ENCODE data around the gene PPP1R15B.

The PPP1R15B gene

DNA sequence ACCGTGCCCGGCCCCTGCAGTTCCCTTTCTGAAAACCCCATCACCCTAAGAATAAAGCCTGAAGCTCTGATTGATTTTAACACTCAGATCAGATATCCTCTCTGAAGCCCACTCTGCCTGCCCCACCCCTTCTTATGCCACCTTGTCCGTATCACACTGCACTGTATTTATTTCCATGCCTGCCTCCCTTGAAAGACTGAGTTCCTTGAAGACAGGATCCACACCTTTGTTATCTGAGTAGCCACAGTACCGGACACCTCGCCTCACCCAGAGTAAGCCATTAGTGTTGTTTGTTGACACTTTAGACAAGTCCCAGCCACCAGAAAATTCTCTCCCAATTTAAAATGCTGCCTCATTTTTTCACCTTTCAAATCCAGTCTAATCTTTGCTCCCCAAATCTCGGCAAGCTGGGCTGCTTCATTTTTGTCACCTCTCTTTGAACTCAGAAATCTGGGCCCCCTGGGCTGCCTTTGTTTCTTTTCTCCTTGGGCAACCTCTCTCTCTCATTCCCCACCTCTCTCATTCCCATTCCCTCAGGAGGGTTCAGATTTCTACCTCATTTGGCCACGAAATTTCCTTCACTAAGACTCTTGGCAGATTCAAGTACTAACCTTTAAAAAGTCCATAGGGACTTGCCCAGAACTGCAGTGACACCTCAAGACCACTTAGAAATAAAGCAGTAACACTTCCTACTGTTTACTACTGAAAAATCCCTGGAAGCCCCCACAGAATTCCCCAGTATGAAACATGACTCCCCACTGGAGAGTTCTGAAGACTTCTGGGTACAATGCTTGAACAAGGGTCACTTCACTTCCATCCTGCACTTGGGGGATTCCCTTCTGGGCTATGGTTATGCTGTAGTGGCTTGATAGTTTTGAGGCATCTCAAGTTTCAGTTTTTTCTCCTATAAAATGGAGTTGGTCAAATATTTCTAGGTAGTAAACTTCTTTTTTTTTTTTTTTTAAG lies 8.7 kb upstream of the PPP1R15B start:
- no peak for TF ChIP-seq POLR2A (IDR thresholded peaks at IDR 0.05; ENCODE audit: low read depth, low read length)
- DNase-seq (ENCODE audit: insufficient read length, low spot score) (no peak), FAIRE-seq (no peak)

DNA sequence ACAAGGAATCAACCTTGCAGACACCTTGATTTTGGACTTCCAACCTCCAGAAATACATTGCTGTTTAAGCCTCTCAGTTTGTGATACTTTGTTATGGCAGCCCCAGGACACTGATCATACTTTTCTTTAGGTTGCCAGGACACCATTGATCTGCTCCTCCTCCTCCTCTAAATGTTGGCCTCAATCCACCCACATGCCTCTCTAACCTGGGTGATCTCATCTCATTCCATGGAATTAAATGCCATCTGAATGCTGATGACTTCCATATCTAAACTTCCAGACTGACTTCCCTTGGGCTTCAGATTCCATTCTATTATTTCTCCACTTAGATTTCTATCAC lies 7.4 kb upstream of the PPP1R15B start:
- DNase-seq (ENCODE audit: insufficient read length, low spot score) = peak; percentile 26
- no peak for TF ChIP-seq POLR2A (IDR thresholded peaks at IDR 0.05; ENCODE audit: low read depth, low read length)
- no peak for FAIRE-seq

DNA sequence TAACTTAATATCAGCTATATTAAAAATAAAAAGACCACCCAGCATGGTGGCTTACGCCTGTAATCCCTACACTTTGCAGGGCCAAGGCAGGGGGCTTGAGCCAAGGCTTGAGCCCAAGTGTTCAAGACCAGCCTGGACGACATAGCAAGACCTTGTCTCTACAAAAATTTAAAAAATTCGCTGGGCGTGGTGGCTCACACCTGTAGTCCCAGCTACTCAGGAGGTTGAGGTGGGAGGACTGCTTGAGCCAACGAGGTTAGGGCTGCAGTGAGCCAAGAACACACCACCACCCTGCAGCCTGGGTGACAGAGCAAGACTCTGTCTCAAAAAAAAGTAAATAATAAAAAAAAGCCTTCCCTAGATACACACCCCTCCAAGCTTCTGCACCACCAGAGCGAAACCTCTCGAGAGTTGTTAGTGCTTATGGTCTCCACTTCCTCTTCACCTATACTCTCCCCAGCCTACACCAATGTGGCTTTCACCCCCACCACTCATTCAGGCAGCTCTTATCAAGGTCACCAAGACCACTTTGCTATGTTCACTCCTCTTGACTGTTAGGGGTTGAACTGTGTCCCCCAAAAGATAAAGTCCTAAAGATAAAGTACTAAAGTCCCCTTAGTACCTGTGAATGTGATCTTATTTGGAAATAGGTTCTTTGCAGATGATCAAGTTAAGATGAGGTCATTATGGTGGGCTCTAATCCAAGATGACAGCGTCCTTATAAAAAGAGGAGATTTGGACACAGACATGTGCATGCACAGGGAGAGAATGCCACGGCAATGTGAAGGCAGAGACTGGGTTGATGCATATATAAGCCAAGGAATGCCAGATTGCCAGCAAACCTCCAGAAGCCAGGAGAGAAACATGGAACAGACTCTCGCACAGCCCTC lies 6.8 kb upstream of the PPP1R15B start:
- TF ChIP-seq POLR2A (IDR thresholded peaks at IDR 0.05; ENCODE audit: low read depth, low read length) = no peak
- DNase-seq (ENCODE audit: insufficient read length, low spot score) (no peak), FAIRE-seq (no peak)

DNA sequence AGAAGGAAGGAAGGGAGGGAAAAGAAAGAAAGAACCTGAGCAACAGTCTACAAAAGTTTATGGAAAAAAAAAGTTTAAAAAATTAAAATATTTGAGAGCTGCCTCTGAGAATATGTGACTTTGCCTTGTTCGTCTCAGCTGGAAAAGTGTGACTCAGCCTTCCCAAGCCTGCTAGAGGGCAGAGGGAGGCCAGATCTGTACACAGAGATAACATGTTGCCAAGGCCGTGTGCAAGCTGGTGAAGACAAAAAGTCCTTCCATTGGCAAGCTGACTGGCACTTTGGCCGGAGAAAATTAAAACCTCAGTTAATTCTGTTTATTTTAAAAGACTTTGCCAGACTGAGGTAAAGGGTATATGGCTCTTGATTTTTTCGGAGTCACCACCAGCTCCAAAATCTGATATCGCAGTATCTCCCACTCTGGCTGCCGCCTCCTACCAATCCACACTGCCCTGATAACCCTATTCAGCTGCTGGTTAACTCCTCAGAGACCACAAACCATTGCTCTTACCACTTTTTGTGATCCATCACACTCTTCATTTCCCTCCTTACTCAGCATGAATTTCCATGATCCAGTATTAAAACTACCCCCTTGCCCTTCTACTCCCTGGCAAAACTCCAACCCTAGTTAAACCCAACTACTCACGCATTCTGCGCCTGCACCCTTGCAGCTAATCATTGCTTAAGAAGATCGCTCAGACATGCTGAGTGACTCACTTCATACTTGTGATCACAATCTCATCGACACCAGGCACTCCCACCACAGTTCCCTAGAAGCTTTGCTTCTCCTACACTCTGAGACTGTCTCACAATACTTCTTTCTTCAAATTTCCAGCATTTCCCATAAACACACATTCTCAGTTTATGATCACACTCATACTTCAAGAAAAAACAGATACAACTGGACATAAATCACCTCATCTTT lies 5.7 kb upstream of the PPP1R15B start:
- no peak for TF ChIP-seq POLR2A (IDR thresholded peaks at IDR 0.05; ENCODE audit: low read depth, low read length)
- peak; percentile 80 for FAIRE-seq
- peak; percentile 69 for DNase-seq (ENCODE audit: insufficient read length, low spot score)

DNA sequence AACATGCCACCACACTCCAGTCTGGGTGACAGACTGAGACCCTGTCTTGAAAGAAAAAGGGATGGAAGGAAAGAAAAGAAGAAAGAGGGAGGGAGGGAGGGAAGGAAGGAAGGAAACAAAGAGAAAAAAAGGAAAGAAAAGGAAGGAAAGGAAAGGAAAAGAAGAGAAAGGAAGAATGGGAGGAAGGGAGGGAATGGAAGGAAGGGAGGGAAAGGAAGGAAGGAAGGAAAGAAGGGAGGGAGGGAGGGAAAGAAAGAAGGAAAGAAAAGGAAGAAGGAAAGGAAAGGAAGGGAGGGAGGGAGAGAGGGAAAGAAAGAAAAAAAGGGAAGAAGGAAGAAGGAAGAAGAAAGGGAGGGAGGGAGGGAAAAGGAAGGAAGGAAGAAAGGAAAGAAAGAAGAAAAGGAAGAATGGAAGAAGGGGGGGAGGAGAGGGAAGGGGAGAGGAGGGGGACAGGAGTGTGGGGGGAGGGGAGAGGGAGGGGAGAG lies 5.0 kb upstream of the PPP1R15B start:
- no peak for DNase-seq (ENCODE audit: insufficient read length, low spot score)
- TF ChIP-seq POLR2A (IDR thresholded peaks at IDR 0.05; ENCODE audit: low read depth, low read length) = no peak

DNA sequence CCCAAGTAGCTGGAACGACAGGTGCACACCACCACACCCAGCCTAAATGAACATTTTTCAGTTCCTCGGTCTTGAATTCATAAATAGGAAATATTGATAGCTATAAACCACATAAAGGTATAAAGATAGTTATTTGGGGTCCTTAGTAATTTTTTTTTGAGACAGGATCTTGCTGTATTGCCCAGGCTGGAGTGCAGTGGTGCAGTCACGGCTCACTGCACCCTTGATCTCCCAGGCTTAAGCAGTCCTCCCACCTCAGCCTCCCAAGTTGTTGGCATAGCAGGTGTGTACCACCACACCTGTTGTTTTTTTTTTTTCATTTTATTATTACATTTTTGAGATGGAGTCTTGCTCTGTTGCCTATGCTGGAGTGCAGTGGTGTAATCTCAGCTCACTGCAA lies 3.7 kb upstream of the PPP1R15B start:
- FAIRE-seq = no peak
- no peak for TF ChIP-seq POLR2A (IDR thresholded peaks at IDR 0.05; ENCODE audit: low read depth, low read length)
- DNase-seq (ENCODE audit: insufficient read length, low spot score) = no peak

More for the DNA sequence above, 5.0 kb upstream of the PPP1R15B start:
- FAIRE-seq = no peak

DNA sequence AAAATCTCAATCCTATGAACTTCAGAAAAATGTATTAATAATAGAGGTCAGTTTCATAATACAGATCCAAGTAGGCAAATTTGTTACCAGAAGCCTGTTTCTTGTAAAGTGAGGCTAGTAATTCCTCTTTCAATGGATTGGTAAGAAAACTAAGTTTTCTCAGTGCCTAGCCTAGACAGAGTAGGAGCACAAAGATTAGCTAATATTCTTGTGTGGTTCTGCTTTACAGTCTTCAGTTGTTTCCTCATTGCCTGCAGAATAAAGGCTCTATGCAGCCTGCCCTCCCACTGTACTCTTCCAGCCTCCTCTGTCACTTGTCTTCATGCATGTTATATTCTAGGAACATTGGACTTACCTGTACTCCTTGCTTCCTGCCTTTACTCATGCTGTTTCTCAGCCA lies 2.4 kb upstream of the PPP1R15B start:
- no peak for FAIRE-seq
- no peak for TF ChIP-seq POLR2A (IDR thresholded peaks at IDR 0.05; ENCODE audit: low read depth, low read length)
- DNase-seq (ENCODE audit: insufficient read length, low spot score) = no peak

DNA sequence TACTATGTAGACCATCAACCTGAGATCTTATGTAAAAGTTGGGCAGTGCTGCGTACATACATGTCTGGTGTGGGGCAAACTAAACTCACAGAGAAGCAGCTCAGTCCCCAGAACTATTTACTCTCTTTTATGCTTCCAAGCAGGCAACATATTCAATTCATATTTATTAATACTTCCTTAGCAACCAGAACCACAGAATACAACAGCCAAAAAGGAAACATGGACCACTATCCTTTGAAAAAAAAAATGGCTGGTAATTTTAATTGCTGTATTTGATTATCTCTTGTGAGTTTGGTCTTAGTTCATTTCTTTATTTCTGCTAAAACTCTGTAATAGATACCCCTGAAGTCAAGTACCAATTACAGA lies 1.5 kb upstream of the PPP1R15B start:
- TF ChIP-seq POLR2A (IDR thresholded peaks at IDR 0.05; ENCODE audit: low read depth, low read length) = no peak
- no peak for DNase-seq (ENCODE audit: insufficient read length, low spot score)
- FAIRE-seq = no peak

DNA sequence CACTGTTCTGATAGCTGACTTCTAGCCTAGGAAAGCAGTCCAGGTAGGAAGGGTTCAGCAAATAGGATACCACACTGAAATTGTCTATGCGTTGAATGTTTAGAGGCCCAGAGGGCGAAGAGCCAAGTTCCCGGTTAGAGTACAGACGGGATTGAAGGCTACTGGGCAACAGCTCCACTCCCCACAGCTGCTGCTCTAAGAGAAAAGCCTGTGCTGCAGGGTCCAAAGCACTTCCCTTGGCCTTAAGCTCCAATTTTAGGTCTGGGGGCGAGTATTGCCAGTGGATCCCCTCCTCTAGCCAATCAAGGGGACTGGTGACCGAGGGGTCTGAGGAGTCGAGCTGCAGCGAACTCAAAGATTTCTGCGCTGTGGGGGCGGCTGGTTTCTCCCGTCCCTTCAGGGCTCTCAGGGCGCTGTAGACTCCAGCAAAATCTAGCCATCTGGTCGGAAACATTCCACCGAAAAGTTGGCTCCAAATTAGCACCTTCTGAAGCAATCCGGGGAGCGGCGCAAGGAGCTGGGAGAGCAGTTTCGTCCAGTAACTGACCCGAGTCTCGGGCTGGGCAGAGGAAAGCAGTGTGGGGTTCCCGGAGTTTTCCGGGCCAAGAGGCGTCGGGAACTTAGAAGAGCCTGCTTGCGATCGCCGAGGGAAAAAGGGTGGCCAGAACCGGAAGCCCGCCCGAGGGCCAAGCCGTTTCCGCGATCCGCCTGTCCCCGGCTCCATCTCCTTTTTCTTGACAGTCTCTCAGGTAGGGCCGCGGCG lies 748 bp downstream of the PPP1R15B start:
- DNase-seq (ENCODE audit: insufficient read length, low spot score) (peak; percentile 27), FAIRE-seq (no peak)
- no peak for TF ChIP-seq POLR2A (IDR thresholded peaks at IDR 0.05; ENCODE audit: low read depth, low read length)

DNA sequence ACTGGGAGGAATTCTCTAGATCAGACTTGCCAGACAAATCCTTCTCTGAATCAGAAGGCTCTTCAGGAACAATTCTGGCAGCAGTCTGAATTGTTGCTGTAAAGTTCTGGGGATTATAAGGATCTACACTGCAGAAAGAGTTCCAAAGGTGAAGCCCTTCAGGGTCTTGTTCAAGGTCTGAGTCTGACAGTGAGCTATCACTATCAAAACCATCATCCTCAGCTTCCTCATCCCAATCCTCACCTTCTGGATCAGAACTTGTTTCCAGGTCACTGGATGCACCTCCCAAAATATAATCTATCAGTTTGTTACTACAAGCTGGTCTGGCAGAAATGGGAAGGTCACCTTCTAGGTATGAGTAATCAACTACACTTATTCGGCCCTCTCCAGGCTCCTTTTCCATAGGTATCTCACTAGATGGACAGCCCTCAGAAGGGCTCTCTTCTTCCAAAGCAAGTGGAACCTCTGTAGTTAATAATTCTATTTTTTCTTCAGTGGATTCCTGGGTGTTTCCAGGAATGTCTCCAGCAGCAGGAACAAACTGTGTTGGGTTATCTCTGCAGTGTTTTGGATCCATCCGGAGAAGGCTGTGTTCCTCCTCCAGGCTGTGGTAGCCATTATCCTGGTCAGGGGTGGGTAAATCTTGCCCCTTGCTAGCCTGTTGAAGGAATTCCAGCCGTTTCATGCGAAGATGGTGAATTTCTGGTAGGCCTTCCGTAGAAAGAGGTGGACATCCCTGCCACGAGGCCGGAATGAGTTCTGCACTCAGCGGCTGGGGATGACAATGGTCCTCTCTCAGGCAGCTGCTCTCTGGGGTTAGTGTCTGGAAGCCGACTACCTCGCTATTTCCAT lies 1.6 kb downstream of the PPP1R15B start:
- DNase-seq (ENCODE audit: insufficient read length, low spot score) = no peak
- TF ChIP-seq POLR2A (IDR thresholded peaks at IDR 0.05; ENCODE audit: low read depth, low read length) = no peak
- no peak for FAIRE-seq

DNA sequence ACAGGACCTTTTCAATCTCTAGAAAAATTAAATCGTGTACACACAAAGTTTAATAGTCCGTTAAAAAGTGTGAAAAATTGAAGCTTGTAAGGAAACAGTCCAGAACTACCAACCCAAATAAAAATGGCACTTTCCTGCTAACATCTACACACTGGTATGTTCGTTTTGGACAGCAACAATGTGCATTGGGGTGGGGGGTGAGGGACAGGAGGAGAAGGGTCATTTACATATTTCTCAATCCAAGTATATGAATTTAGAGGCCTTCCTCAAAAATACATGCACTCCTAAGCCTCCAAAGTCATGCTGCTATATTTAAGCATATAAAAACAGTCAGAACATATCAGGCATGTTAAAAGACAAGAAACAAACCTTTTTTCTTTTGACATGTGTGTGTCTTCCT lies 2.5 kb downstream of the PPP1R15B start:
- TF ChIP-seq POLR2A (IDR thresholded peaks at IDR 0.05; ENCODE audit: low read depth, low read length) = no peak
- FAIRE-seq (no peak), DNase-seq (ENCODE audit: insufficient read length, low spot score) (no peak)

DNA sequence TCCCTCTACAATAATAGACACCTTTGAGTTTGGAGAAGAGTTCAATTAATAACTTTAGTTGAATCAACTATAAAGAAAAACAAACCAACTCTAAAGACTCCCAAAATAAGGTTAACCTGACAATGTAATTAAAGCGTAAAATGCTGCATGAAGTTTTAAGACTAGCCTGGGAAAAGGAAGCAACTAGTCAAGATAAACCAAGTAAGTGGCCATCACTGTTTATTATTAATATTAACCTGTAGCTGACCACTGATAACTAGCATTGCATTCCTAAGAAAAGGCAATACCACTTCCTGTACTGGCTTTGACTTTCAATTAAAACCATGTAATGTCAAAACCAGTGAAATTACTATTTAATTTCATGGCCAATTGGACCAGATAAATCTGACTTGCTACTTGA lies 3.0 kb downstream of the PPP1R15B start:
- TF ChIP-seq POLR2A (IDR thresholded peaks at IDR 0.05; ENCODE audit: low read depth, low read length) = no peak
- FAIRE-seq = no peak
- DNase-seq (ENCODE audit: insufficient read length, low spot score) = no peak

Data from H54 (cell line).